Gastroesophageal sphincter (tissue), 4 donors: ENCODE data around the gene ENPEP. TPM values are rescaled to one million over a fixed set of nuclear protein-coding genes. Genes with fewer than 3 reads are reported as not detected.
"Not testable (repeated sequence)": the region's sequence is repeated elsewhere in the genome, so short reads cannot be mapped to it uniquely, and the experiment has no call there.

ENCODE experiments used
- ATAC-seq: fragments of 150-250 bp; one replicate; pipeline ENCODE4 v1.9.1; 2016; ENCODE audit warnings: mild to moderate bottlenecking, moderate library complexity
- H3K27ac ChIP-seq, 4 donors: fragments of 200-600 bp; sonication (generic) in 3 of 4; 1 replicate in 3 of 4; 2 replicates in 1 of 4; pipeline ENCODE4 v1.5.1; 2016 to 2019
- H3K27me3 ChIP-seq: fragments of 200-600 bp; sonication (generic); one replicate; pipeline ENCODE4 v1.5.1; 2019
- H3K36me3 ChIP-seq, 2 donors: fragments of 200-600 bp; sonication (generic); one replicate each; pipeline ENCODE4 v1.5.1; 2019; ENCODE audit warnings: control low read depth in 1 of 2
- H3K4me1 ChIP-seq, 3 donors: fragments of 200-600 bp; sonication (generic); 1 replicate in 2 of 3; 2 replicates in 1 of 3; pipeline ENCODE4 v1.5.1; 2016 to 2019; ENCODE audit warnings: control low read depth in 2 of 3
- H3K4me3 ChIP-seq, 2 donors: fragments of 200-600 bp; sonication (generic); one replicate each; pipeline ENCODE4 v1.5.1; 2019; ENCODE audit warnings: mild to moderate bottlenecking in 1 of 2, moderate library complexity in 1 of 2
- H3K9me3 ChIP-seq, 3 donors: fragments of 200-600 bp; sonication (generic); one replicate each; pipeline ENCODE4 v1.5.1; 2017 to 2019; ENCODE audit warnings: control low read depth in 2 of 3
- EP300 ChIP-seq: sonication (generic); formaldehyde crosslinking; IDR thresholded peaks from one replicate; pipeline ENCODE4 v1.6.1; 2017; ENCODE audit warnings: antibody characterized with exemption, mild to moderate bottlenecking
- POLR2A ChIP-seq, 2 donors: fragments of 450-650 bp; IDR thresholded peaks; one replicate each; pipeline ENCODE4 v1.6.1; 2017; ENCODE audit warnings: antibody characterized with exemption in 2 of 2, mild to moderate bottlenecking in 2 of 2, moderate library complexity in 1 of 2
- POLR2AphosphoS5 ChIP-seq: sonication (generic); formaldehyde crosslinking; IDR thresholded peaks from one replicate; pipeline ENCODE4 v1.6.1; 2017; ENCODE audit warnings: antibody characterized with exemption
- WGBS, 2 donors: methylation state at CpG; one replicate each; pipeline ENCODE4 v1.1.5; 2018; ENCODE audit warnings: low coverage in 1 of 2; 5-methylcytosine and 5-hydroxymethylcytosine counted together
- total RNA-seq, 4 donors: library from RNA; depleted of rRNA; stranded (reverse); fragments of >200 nt; gene quantifications; one replicate each; pipeline ENCODE4 v1.1.0, GENCODE V29; 2016
- TF ChIP-seq, protein P1 (sequence below), 4 experiments: fragments of 200-600 bp in 2 of 4; fragments of 450-650 bp in 2 of 4; sonication (generic) in 1 of 4; IDR thresholded peaks; one replicate each; pipeline ENCODE4 v1.5.1; 2017 to 2019; ENCODE audit warnings: antibody characterized with exemption in 4 of 4, mild to moderate bottlenecking in 2 of 4, moderate library complexity in 2 of 4

Gene ENPEP
- total RNA-seq, 4 donors from 2014 or later, result 2.9 to 7.0 (median 6.3) TPM

DNA sequence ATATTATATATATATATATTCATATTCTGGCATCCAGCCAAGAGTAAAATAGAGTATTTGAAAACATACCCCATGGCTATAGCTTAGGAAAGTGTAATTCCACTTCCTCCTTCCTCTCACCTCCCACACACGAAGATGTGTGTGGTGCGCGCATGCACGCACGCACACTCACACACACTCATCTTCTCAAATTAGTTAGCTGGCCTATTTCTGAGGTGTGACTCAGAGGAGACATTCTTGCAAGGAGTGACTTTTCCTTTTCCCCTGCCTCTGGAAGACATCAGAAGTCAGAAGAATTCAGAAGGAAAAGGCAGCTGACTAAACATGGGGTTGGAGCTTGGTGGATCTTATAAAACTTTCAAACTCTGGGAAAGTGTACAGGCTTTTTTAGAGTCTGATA lies 8.8 kb downstream of the ENPEP start:
- no peaks in the 10 kb centered on the region for H3K4me1 ChIP-seq
- peak; percentile 32 for ATAC-seq
- H3K9me3 ChIP-seq, result no peaks in the 10 kb centered on the region
- 25 to 70% methylated on average over 2 to 5 of the region's 5 CpGs for WGBS, 2 donors
- no peaks in the 10 kb centered on the region for H3K27me3 ChIP-seq
- peak overlapping the region in 1 of 4 donors; percentile 19 for H3K27ac ChIP-seq
- TF ChIP-seq, protein P1, sequence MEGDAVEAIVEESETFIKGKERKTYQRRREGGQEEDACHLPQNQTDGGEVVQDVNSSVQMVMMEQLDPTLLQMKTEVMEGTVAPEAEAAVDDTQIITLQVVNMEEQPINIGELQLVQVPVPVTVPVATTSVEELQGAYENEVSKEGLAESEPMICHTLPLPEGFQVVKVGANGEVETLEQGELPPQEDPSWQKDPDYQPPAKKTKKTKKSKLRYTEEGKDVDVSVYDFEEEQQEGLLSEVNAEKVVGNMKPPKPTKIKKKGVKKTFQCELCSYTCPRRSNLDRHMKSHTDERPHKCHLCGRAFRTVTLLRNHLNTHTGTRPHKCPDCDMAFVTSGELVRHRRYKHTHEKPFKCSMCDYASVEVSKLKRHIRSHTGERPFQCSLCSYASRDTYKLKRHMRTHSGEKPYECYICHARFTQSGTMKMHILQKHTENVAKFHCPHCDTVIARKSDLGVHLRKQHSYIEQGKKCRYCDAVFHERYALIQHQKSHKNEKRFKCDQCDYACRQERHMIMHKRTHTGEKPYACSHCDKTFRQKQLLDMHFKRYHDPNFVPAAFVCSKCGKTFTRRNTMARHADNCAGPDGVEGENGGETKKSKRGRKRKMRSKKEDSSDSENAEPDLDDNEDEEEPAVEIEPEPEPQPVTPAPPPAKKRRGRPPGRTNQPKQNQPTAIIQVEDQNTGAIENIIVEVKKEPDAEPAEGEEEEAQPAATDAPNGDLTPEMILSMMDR (IDR thresholded peaks at IDR 0.05), result no peak
- TF ChIP-seq POLR2A (IDR thresholded peaks at IDR 0.05), result no peak
- no peak for TF ChIP-seq EP300
- no peak for TF ChIP-seq POLR2AphosphoS5
- no peaks in the 10 kb centered on the region for H3K36me3 ChIP-seq
- no peak overlapping the region for H3K4me3 ChIP-seq

DNA sequence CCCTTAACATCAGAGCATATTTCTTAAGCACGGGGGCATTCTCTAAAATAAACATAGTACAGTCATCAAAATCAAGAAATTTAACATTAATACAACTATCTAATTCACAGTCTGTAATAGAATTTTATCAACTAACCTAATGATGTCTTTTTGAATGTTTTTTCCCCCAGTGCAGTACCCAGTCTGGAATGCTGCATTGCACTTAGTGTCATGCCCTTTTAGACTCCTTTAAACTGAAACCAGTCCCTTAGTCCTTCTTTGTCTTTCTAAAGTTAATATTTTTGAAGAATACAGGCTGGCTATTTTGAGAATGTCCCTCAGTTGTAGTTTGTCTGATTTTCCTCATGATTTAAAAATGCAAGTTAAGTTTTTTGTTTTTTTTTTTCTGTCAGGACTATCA lies 9.5 kb downstream of the ENPEP start:
- Histone ChIP-seq H3K36me3 (no peaks in the 10 kb centered on the region), H3K4me1 (no peaks in the 10 kb centered on the region), H3K27me3 (no peaks in the 10 kb centered on the region), H3K27ac (peak overlapping the region in 1 of 4 donors; percentile 19), H3K9me3 (no peaks in the 10 kb centered on the region), H3K4me3 (no peak overlapping the region)
- TF ChIP-seq EP300 (no peak), POLR2A (IDR thresholded peaks at IDR 0.05) (no peak), POLR2AphosphoS5 (no peak)
- TF ChIP-seq, protein P1 (IDR thresholded peaks at IDR 0.05), result no peak
- 0 to 32% methylated on average over 1 of the region's 1 CpG for WGBS, 2 donors
- ATAC-seq, result no peak

DNA sequence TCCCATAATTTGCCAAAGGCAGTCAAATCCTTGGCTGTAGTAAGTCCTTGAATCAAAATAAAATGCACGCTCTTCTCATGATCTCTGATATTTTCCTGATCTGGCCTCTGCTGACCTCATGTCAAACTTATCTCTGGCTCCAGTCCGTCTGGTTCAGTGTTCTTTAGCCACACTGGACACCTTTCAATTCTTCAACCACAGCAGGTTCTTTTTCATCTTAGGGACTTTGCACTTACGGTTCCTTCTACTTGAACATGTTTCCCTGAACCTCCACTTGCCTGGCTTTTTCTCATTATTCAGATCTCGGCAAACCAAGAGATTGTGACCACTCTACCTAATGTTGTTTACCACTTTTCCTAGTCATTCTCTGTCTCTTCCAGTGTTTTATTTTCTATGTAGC lies 10.3 kb downstream of the ENPEP start:
- Histone ChIP-seq H3K4me1 (no peaks in the 10 kb centered on the region), H3K36me3 (no peaks in the 10 kb centered on the region), H3K4me3 (no peak overlapping the region), H3K27me3 (no peaks in the 10 kb centered on the region), H3K27ac (no peak overlapping the region), H3K9me3 (no peaks in the 10 kb centered on the region)
- WGBS, 2 donors, result 46 to 48% methylated on average over 3 to 4 of the region's 4 CpGs
- no peak for TF ChIP-seq POLR2A (IDR thresholded peaks at IDR 0.05)
- TF ChIP-seq, protein P1 (IDR thresholded peaks at IDR 0.05), result no peak
- no peak for TF ChIP-seq POLR2AphosphoS5
- no peak for TF ChIP-seq EP300
- ATAC-seq, result no peak

DNA sequence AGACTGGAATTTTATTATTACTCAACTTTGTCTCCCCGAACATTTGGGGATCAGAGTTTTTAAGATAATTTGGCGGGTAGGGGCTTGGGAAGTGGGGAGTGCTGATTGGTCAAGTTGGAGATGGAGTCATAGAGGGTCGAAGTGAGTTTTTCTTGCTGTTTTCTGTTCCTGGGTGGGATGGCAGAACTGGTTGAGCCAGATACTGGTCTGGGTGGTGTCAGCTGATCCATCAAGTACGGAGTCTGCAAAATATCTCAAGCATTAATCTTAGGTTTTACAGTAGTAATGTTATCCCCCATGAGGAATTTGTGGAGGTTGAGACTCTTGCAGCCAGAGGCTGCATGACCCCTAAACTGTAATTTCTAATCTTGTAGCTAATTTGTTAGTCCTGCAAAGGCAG lies 10.9 kb downstream of the ENPEP start:
- not testable (repeated sequence) for H3K27ac ChIP-seq, ATAC-seq, H3K27me3 ChIP-seq

DNA sequence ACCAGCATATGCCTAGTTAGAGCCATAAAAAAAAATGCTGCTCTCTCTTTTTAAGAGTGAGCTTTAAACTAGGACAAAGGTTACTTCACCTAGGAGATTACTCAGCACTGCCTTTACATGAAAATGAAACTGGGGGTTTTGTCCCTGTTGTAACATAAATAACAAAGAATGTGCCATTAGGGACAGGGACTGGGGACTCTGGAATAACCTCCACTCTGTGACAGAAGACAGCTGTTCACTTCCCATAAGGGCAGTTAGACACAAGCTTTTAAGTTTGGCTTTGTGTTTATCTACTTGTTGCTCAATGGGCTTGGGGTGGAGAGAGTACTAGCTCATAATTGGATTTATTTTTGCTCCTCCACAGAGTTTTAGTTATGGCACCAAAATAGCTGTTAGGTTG lies 11.9 kb downstream of the ENPEP start:
- peak; percentile 82 for ATAC-seq
- H3K4me1 ChIP-seq, result no peaks in the 10 kb centered on the region
- no peaks in the 10 kb centered on the region for H3K27me3 ChIP-seq
- H3K9me3 ChIP-seq, result no peaks in the 10 kb centered on the region
- no peak overlapping the region for H3K4me3 ChIP-seq
- H3K27ac ChIP-seq, result no peak overlapping the region
- TF ChIP-seq EP300, result no peak
- TF ChIP-seq POLR2AphosphoS5, result no peak
- TF ChIP-seq, protein P1 (IDR thresholded peaks at IDR 0.05), result no peak
- TF ChIP-seq POLR2A (IDR thresholded peaks at IDR 0.05), result no peak
- H3K36me3 ChIP-seq, result no peaks in the 10 kb centered on the region

More for the DNA sequence above, 10.9 kb downstream of the ENPEP start:
- not testable (repeated sequence) for H3K9me3 ChIP-seq, H3K4me3 ChIP-seq, H3K4me1 ChIP-seq, H3K36me3 ChIP-seq
- 61 to 73% methylated on average over 2 to 4 of the region's 4 CpGs for WGBS, 2 donors
